GM10847 (cell line): ENCODE results near the gene LTBP4.

Source experiments
- POLR2A ChIP-seq: IDR thresholded peaks from 2 replicates; pipeline ENCODE4 v1.6.1; 2011; ENCODE audit not compliant: insufficient read length; ENCODE audit errors: extremely low read depth

LTBP4 gene

DNA sequence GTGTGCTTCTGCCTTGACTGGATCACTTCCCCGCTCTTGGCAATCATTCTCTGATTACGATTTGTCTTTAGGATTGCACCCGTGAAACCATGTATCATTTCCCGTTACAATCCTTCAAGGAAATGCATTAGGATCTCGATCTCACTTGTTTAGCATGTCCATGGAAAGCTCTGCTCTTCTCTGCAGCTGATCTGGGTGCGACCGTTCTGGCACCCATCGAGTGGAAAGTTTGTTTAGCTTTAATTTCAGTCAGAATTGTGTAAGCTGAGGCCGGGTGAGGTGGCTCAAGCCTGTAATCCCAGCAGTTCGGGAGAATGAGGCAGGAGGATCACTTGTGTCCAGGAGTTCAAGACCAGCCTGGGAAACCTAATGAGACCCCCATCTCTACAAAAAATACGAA is 58.4 kb downstream of the LTBP4 start:
- no peak for TF ChIP-seq POLR2A

DNA sequence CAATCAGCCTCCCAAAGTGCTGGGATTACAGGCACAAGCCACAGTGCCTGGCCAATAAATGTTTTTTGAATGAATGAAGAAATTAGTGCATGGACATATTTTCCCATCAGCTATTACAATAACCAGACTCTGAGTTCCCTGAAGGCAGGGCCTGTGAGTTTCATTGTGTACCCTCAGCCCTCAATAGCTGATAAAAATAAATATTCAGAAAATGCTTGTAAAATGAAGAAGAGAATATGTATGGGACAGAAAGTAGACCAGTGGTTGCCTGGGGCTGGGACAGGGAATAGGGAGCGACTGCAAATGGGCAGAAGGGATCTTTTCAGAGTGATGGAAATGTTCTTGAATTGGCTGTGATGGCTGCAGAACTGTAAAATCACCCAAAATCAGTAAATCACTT is 60.4 kb downstream of the LTBP4 start:
- TF ChIP-seq POLR2A, result no peak

- TF ChIP-seq POLR2A, result no peak
These were observed 61.9 kb downstream of the LTBP4 start for GRCh38 chr19:40662925-40663694.

DNA sequence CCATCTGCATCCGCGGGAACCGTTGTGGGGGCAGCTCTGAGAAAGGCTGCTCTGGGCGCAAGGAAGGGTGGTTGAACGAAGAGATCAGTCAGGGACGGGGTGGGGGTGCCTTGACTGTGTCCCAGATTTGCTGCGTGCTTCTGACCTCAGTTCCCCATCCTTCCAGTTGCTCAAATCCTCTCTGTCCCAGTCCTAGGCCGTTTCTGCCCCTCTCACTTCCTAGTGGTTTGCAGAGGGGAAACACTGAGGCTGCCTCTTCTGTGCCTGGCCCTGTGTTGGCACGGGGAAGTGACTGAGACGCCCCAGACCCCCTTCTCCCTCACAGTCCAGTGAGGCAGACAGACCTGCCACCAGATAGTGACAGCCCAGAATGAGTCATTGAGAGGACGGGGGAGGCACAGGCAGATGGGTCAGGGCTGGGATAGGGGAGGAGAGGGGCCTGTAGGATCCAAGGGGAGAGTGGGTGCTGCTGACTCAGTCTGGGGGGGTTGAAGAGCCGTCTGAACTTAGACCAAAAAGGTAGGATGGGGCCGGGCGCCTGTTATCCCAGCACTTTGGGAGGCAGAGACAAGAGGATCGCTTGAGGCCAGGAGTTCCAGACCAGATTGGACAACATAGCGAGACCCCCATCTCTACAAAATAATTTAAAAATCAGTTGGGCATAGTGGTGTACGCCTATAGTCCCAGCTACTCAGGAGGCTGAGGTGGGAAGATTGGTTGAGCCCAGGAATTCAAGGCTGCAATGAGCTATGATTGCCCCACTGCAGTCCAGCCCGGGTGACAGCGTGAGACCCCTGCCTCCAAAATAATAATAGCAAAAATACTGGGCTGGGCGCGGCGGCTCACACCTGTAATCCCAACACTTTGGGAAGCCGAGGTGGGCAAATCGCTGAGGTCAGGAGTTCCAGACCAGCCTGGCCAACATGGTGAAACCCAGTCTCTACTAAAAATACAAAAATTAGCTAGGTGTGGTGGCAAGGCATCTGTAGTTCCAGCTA is 62.8 kb downstream of the LTBP4 start:
- no peak for TF ChIP-seq POLR2A

DNA sequence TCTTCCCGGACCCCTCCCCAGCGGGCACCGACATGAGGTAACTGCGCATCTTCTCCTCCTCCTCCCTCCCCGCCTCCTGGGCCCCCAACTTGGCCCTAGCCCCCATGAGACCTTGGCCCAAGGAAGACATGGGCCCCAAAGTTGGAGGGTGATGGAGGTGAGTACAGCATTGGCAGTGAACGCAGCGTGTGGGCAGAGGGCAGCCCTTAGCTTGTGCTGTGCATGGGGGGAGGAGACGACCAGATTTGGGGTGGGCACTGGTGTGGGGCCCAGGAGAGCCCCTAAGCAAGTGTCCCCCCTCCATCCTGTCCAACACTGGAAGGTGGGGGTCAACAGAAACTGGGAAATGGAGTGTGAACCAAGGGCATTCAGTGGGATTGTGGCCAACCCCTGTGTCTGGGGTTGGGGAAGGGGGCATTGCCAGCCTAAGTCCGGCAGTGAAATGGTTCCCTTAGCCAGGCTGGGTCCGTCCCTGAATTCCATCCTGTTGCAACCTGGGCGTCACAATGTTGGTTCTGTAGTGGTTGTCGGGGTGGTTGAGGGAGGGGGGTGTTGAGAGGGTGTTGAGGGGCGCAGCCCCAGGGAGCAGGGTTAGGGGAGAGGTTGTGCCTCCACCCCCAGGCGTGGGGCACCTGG is 65.8 kb downstream of the LTBP4 start:
- no peak for TF ChIP-seq POLR2A

- TF ChIP-seq POLR2A, result no peak
These were observed 66.4 kb downstream of the LTBP4 start for GRCh38 chr19:40667602-40668001.

GRCh38 chr19:40668991-40669614 is 67.9 kb downstream of the LTBP4 start:
- no peak for TF ChIP-seq POLR2A

DNA sequence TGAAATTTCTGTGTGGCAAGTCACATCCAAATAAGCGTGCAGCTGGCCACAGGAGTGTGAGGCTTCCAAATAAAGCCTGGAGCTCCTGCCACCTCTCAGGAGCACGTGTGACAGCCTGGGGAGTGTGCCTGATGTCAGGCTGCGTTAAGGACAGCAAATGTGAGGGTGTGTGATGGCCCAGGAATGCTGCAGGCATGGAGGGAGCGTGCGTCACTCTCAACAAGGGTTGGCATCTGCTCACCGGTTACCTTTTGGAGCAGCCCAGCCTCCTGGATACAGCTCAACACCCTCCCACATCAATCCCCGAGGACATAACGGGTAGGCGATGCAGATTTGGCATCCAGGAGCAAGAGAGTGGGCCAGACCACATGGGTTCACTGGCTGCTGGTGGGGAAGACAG is 70.2 kb downstream of the LTBP4 start:
- TF ChIP-seq POLR2A, result no peak

DNA sequence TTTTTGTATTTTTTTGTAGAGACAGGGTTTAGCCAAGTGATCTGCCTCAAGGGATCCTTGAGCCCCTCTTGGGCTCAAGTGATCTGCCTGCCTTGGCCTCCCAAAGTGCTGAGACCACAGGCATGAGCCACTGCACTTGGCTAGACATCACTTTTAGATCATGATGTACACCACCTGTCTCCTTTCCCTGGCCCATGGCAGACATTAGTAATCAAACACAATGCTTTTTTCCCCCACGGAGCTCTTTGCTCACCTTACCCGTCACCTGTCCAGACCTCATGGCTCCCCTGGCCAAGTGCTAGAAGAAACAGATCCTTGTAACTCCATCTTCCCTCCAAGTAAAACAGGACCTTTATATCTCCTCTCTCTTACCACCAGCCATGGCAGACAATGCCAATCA is 70.9 kb downstream of the LTBP4 start:
- TF ChIP-seq POLR2A, result no peak

GRCh38 chr19:40672573-40673299 is 71.6 kb downstream of the LTBP4 start:
- no peak for TF ChIP-seq POLR2A

- TF ChIP-seq POLR2A, result no peak
These were observed 72.2 kb downstream of the LTBP4 start for GRCh38 chr19:40673397-40673796.

GRCh38 chr19:40674291-40674690 is 73.1 kb downstream of the LTBP4 start:
- no peak for TF ChIP-seq POLR2A

DNA sequence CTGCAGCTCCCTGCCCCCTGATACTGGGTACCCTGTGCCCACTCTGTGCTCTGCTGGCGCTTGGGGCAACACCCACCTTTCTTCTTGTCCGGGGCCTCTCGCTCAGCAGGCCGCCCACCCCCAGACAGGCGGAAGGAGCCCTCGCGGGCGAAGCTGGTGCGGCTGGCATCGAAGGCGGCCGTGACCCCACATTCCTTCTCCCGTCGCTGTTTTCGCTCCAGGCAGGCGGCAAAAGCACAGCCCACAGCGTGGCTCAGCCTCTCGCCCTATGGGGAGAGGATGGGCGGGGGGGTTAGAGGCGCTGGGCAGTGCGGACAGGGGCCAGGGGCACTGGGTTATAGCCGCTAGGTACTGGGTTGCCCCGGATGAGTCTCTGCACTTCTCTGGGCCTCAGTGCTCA is 76.0 kb downstream of the LTBP4 start:
- TF ChIP-seq POLR2A, result no peak
